ENCODE measurements around the gene DGCR2.
"Not testable (repeated sequence)": the region's sequence is repeated elsewhere in the genome, so short reads cannot be mapped to it uniquely, and the experiment has no call there.

The DGCR2 gene

DNA sequence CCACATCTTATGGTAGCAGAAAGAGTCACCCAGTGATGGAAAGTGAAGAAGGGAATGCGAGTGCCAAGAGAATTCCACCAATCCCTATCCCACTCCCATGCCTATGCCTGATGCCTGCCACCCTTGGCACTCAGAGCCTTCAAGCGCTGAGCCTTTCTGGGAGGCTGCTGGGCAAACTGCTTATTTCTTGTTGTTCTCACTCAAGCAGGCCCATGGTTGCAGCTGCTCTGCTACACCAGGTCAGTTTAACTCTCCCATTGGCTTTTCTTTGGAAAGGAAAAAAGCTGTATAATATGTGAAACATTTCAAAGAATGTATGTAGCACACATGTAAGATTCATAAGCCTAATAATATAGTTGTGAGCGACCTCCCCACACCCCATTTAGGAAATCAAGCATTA, 41.4 kb downstream of the DGCR2 start:
- DNase-seq = no peak

DNA sequence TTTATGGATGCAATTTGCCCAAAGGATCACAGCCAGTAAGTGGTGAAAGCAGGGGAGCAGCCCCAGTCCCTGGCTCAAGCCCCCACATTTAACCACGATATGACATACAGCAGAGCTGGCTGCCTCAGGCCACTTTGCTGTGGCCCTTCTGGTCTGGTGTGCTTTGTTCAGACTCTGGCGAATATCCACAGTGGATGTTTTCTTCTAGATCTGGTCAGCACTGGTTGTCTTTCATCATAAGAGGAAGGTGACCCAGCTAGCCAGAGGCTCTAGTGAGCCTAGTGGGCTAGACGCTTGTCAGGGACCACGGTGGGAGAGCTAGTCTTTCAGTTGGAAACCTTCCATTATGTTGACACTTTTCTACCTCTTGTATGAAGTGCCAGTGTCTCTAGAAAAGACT, 42.5 kb downstream of the DGCR2 start:
- no peak for DNase-seq

DNA sequence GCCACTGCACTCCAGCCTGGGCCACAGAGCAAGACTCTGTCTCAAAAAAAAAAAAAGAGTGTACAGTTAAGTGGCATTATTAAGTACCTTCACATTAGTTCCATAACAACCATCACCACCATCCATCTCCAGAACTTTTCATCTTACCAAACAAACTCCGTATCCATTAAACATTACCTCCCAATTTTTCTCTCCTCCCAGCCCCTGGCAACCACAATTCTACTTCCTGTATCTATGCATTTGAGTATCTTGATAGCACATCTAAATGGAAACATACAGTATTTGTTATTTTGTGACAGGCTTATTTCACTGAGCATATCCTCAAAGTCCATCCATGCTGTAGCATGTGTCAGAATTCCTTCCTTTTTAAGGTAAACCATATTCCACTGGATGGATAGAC, 46.8 kb downstream of the DGCR2 start:
- DNase-seq = no peak

DNA sequence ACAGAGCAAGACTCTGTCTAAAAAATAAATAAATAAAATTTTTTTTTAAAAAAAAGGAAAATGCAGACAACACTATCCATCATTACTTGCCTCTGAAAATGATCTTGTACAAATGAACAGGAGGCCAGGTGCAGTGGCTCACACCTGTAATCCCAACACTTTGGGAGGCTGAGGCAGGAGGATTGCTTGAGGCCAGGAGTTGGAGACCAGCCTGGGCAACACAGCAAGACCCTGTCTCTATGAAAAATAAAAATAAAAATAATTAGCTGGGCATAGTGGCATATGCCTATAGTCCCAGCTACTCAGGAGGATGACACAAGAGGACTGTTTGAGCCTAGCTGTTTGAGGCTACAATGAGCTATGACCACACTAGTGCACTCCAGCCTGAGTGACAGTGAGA, 49.4 kb downstream of the DGCR2 start:
- not testable (repeated sequence) for DNase-seq

DNA sequence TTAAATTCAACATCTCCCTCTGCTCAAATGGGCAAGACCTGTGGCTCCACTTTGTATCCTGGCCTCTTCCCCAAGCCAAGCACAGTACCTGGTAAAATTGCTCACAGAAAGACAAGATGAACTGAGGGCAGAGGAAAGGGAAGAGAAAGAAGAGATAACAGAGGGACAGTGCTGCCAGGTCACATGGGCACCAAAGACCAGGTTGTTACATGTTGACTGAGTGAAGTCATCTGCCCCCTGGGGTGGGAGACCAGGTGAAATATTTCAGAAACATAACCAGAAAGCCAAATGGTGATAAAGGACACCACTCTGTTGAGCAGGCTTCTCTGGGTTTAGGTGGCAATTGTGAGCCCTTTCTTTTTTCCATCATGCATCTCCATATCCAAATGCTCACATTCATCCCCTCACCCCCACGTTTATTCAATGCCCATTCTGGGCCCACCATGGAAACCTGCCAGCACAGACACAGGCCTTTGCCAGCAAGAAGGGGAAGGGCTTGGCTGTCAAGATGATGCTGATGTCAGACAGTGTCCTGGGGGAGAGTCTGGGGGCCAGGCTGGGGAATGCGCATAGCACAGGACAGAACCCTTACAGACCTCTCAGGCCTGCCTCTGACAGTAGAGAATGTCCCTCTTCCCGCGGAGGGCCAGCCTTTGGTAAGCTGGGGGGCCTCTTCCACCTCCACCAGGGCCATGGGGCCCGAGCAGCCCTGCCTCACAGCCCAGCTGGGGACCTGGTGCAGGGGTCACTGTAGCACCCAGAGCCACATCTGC, 51.6 kb downstream of the DGCR2 start:
- DNase-seq = no peak

DNA sequence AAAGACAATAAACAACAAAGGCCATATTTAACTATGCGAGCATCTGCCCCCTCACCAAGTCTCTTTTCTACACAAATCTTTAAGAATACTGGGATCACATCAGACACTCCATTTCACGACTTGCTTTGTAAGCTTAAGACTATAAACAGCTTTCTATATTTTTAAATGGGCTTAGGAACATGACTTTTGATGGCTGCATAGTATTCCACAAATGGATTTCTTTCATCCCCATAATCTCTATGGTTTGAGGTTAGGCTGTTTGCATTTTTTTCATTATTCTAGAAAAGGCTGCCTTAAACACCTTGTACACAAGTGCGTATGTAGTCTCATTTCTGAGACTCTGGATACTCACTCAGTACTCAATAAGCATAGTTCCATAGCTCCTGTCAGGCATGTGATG, 52.8 kb downstream of the DGCR2 start:
- DNase-seq = no peak

DNA sequence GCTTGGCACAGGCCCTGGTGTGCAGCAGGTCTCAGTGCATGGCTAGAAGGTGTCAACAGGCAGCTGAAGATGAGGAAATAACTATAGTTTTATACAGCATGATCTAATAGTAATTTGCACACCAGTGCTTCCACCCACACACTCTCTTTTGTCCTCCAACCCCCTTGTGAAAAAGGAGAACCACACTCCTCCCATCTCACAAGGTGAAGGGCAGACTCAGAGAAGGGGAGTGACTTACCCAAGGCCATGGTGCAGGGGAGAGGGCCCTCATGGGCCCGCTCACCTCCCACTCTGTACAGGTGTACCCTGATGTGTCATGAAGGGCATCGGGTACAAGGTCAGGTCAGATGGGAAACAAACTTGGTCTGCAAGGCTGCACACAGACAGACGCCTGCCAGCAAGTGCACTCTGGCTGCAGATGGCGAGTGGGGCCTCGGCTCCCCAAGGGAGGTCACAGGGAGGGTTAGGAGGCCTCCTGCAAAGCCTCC, 53.4 kb downstream of the DGCR2 start:
- no peak for DNase-seq

DNA sequence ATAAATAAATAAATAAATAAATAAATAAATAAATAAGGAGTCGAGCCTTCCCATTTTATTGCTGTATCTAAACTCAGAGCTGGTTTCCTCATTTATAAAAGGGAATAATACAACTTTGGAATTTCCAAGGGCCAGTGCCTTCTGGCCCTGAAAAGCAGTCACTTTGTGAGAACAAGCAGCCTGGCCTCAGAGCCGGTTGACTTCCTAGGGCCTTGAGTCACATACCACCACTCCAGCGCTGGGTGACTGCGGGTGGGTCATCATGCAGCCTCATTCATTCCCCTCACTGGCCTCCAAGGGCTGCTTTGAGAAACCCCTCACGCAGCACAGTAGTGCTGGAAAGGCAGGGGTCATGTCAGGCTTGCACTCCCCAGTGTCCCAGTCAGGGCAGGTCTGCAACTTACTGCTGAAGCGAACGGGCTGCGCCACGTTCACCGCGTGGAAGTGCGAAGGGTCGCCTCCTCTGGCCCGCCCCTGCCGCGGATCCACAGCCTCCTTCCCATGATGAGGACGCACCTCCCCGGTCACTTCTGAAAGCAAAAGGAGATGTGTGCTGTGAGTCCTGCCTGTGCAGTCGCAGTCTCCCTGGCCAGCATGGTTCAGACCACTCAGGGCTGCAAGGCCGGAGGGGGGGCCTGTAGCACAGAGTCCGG, 54.4 kb downstream of the DGCR2 start:
- DNase-seq = no peak

DNA sequence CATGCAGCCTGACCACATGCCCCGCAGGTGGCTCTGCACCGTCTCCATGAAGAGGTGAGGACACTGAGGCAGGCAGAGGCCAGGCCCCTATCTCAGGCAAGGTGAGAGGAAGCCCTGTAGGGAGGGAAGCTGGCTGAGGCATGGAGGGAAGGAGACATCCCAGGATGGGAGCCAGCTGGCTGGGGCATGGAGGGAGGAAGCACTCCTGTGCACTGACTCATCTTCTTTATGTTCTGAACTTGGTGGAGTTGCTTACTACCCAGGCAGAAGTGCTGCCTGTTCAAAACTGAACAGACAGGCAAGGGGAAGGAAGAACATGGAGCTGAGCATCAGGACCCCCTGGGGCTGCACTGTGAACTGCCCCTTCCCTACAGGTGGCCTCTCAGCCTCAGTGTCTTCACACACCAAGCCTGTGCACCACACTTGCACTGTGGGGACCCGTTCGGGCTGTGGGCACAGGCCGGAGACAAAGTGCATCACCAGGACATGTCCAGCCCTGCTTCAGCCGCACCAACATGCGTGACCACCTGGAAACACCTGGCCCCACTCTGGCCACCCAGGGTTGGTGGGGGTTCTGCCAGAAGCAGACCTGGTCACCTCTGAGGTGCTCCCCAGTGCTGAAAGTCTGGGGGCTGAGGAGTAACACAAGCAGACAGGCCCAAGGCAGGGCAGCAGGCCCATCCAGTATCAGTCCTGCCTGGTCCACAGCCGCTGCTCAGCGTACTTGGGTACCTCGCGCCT, 55.5 kb downstream of the DGCR2 start:
- DNase-seq = no peak

DNA sequence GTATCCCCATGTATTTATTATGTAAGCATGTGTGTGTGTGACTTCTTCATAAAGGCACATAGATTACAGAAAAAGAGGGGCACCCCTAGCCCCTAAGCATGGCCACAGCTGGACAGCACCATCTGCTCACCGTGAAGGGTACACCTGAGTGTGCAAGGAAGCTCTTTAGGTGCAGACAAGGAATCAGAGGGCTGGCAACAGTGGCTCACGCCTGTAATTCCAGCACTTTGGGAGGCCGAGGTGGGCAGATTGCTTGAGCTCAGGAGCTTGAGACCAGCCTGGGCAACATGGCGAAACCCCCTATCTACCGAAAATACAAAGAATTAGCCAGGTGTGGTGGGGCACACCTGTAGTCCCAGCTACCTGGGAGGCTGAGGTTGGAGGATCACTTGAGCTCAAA, 56.3 kb downstream of the DGCR2 start:
- no peak for DNase-seq

DNA sequence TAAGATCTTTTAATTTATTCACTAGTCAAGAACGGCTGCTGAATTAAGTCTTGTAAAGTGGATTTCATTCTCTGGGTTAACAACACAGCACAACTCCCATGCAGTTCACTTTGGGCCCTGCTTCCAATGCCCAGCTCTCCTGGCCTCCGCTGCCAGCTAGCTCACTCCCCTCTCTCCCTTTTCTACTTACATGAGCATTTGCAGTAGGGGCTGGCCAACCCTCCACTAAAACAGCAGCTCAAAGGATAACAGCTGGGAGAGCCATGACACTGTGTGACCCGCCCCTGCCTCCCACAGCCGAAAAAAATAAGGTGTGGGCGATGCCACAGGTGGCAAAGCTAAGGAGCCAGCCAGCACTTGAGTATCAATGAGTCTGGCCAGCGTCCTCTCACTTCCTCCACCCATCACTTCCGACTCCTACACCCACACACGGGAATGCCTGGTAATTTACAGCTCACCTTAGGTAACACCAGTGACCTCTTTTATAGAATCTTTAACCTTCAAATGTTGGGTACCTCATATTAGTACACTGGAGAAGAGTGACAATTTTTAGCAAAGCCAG, 56.8 kb downstream of the DGCR2 start:
- no peak for DNase-seq

DNA sequence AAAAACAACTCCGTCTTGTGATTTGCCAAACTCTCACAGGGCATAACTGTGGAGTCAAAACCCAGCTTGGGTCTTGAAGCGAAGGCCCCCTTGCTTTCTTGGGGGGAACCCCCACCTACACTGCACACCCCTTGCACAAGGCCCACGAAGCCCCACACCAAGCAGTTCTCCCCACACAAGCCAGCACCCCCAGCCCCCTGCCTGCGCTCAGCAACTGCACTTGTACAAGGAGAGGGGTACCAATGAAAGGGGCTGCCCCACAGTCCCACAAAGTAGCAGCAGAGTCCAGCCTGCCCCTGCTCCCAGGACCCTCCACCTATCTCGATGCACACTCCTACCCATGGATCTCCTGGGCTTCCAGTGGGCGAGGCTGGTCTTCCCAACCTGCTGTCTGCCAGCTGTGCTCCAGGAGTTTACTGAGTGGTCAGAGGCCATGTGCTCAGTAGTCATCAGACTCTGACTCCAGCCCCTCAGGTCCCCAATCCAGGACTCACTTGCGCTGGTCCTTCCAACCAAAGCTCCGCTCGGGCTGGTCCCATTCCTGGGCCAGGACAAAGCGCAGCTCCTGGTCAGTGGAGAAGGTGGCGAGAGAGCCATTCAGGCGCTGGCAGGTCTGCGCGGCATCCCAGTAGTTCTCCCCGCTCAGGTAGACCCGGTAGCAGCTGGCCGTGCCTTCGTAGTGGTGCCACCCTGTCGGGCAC, 57.7 kb downstream of the DGCR2 start:
- DNase-seq = no peak

DNA sequence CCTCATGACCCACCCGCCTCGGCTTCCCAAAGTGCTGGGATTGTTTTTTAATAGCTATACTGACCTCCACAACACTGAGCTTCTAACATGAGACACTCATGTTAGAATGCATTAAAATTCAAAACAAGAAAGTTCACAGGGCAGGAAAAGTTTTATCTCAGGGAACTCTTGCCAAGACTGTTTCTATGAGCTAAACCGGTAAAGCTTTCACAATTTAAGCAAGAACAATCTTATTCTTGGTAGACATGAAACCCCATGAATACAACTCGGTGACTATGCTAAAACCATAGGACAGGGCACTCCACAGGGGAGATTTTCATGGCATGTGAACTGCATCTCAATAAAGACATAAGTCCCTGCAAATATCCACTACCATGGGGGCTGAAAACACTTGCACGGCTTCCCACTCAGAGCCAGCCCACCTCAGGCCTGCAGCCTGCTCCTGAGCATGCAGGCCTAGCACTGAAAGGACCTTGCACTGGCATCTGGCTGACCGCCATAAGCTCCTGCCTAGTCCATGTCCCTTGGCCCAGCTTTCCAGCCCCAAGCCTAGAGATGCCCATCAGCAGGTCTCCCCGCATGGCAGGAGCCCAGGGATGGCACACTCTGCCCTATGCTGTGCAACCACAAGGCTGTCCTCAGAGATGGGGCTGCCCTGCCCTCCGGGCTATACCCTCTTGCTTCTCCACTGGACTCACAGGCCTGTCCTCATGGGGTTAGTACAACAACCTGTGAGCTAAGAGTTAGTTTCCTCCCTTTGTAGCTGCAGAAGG, 58.4 kb downstream of the DGCR2 start:
- DNase-seq = no peak

DNA sequence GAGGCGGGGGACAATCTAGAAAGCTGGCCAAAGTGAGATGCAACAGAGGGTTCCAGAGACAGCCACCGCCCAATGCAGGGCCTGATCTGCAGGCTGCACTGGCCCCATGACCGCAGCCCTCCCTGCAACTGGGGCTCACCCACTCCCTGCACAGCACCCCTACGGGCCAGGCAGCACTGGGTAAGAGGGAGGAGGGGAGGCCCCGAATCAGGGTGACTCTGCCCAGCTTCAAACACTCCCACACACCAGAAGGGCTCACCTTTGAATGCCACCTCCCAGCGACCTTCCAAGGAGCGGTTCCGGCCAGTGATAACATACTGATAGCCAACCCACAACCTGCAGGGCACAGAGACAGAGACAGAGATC, 59.3 kb downstream of the DGCR2 start:
- DNase-seq = no peak

DNA sequence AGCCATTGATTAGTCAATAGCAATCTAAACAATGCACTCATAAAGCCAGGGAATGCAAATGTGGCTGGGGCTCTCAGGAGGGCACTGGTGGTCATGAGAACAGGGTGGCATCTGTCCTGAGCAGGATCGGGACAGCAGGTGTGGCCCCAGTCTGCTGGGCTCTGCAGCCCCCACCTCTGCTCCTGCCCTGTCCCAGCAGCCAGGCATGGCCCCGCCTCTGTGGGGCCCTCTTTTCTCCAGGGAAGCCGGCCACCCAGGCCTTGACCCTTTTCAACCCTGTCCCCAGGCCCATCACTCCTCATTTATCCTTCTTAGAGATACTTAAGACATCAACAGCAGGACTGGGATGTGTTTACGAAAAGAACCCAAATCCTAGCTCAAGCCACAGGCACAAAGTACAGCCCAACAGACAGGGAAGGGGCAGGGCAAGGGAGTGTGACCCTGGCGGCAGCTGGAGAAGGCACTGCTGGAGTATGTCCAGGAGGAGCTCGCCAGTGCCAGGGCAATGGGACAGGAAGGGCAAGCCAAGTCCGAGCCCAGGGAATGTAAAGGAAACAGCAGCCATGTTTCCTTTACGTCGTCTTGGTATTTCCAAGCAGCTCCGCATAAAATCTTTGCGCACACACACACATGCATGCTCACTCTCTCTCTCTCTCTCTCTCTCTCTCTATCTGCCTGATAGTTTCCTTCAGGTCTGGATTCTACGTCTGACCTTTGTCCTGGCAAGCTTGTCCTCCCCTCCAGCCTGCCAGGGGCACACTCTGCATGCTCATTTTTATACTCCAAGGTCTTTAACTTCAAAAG, 59.9 kb downstream of the DGCR2 start:
- no peak for DNase-seq

DNA sequence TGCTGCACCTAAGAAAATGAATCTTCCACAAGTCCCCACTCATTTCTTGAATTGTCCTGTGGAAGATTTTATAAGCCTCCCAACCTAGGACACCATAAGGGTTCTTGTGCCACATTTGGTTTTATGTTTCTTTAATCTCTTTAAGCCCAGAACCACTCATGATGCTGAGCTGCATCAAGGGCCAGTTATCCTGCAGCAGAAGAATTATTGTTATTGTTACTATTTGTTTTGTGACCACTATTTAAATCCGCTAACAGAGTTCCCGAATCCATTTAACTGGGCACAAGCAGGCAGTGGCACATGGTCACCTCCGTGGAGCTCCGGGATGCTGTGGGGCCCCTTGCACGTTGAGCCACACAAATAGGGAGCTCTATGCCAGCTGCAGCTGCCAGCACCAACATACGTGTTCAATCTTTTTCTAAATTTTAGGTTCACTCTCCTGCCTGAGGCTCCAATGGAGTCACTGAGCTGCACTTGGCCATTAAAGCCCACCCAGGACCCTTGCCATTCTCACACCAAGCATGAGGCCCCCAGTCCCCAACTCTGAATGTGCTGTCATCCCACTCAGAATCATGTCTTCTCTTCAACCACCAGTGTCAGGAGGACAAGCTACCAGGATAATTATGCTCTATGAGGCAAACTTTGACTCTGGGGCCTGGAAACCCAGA, 60.6 kb downstream of the DGCR2 start:
- no peak for DNase-seq

DNA sequence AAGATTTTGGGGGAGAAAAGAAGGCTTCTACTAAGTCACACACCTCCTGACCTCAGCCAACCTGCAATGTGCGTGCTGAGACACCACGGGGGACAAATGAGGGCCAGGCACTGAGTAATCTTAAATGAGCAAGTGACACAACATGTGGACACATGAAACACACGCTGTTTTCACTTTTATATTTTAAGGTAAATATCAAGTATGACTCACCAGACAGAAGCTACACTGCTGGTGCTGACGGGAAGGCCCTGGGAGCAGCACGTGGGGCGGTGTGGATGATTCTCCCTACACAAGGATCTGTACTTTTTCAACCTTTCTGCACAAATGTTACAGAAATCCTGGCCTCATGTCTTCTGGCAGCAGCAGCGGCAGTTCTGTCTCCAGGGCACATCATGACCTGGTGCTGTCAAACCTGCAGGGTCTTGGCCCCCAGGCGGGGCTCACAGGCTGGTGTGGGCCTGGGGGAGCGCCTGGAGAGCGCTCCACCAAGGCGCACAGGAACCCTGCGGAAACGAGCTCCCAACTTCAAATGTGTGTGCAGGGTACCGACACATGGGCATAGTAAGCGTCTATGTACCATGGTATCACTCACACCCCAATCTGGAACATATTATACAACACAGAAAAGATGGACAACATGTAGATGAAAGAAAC, 61.7 kb downstream of the DGCR2 start:
- no peak for DNase-seq

DNA sequence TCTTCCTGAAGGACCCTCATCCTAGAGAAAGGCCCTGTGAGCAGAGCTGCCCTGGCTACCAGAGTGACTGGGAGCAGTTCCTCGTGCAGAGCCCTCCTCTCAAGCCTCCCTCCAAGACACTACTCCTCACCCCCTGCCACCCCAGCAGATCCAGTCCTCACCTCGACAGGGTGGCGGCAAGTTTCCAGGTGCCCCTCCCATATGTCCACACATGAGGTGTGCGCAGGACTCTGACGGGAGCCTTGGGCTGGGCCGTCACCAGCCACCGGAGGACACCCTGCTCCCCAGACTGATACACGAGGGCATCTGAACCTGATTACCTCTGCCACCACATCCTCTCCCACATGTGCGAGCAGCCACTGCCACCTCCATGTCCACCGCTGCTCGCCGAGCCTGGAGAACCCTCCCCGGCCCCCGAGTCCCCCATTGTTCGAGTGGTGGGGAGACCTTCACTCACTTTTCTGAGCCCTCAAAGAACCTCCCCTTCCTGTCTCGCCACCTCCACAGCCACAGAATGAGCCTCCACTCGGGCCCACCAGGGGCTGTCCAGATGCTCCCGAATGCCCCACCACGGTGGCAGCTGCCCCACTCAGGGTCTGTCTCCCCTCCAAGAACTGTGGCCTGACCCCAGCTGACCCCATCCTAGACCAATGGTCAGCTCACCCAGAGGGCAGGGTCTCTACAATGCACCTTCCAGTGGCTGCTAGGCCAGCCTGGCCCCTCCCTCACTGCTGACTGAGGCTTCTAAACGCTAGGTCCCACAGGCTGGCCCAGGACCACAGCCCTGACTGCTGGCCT, 62.5 kb downstream of the DGCR2 start:
- no peak for DNase-seq

DNA sequence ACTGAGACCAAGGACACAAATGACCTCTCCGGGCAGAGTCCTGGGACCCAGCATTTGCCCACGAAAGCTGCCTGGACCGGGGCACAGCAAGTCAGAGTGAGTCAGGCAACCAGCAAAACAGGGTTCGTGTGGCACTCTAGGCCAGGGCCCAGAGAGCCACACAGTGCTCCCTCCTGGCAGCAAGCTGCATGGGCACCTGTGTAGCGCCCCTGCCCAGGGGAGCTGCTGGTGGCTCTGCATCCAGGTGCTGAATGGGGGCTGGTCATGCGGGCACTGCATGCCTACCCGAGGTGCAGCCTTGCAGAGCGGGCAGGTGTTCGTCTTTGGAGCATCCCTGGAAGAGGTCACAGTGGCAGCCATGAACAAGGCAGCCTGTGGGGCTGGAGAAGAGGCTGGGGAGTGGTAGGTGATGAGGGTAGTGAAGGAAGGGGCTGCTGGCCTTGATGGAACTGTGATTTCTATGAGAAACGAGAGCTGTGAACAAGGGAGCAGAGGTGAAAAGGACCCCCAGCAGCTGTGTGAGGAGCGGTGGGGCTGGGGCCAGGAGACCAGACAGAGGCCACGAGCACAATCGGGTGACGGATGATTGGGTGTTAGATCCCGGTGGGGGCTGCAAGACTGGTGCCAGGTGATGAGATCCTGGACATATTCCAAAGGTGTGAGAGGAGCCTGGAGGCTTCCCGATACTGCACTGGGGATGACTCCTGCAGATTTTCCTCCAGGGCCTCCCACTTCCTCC, 63.3 kb downstream of the DGCR2 start:
- DNase-seq = no peak
